Fibroblast of villous mesenchyme (primary cell): Measurements from ENCODE around the gene CGNL1. TPM values are rescaled to one million over a fixed set of nuclear protein-coding genes. Genes with fewer than 3 reads are reported as not detected.
A peak's percentile ranks its signal among the peaks of the same experiment; 100 is the strongest.

Experiments used
- DNase-seq: peaks from one replicate; pipeline ENCODE4 v3.0.0-alpha.2; 2010; ENCODE audit warnings: low read depth
- H3K4me3 ChIP-seq: 2 replicates; pipeline ENCODE4 v1.5.1; 2011; ENCODE audit warnings: low read depth, mild to moderate bottlenecking, low read length
- total RNA-seq: library from RNA; depleted of rRNA; stranded (reverse); fragments of >200 nt; gene quantifications from 2 replicates; pipeline ENCODE4 v1.2.3, GENCODE V29; 2012
- TF ChIP-seq, protein P1 (sequence below): IDR thresholded peaks from 2 replicates; pipeline ENCODE4 v1.5.1; 2012; ENCODE audit warnings: low read depth, mild to moderate bottlenecking, low read length; ENCODE audit not compliant: insufficient read depth

The CGNL1 gene
- total RNA-seq, 1 donor = 0.43 TPM

DNA sequence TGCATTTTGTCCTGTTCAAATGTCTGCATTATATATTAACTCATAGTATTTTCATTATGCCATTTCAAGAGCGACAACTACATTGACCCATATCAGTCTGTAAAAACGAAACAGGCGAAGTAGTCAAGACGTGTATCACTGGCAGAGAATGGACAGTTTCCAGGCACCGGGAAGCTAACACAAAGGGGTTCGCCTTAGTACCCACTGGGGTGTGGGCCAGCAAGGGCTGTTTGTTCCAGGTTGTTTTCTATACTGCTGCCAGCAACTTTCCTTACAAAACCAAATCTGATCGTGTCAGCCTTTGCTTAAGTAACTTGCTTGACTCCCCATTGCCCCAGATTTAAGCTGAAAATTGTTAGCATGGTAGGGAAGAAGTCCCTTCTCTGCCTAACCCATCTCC, 87.1 kb downstream of the CGNL1 start:
- H3K4me3 ChIP-seq = no peak overlapping the region
- DNase-seq = no peak
- TF ChIP-seq, protein P1, sequence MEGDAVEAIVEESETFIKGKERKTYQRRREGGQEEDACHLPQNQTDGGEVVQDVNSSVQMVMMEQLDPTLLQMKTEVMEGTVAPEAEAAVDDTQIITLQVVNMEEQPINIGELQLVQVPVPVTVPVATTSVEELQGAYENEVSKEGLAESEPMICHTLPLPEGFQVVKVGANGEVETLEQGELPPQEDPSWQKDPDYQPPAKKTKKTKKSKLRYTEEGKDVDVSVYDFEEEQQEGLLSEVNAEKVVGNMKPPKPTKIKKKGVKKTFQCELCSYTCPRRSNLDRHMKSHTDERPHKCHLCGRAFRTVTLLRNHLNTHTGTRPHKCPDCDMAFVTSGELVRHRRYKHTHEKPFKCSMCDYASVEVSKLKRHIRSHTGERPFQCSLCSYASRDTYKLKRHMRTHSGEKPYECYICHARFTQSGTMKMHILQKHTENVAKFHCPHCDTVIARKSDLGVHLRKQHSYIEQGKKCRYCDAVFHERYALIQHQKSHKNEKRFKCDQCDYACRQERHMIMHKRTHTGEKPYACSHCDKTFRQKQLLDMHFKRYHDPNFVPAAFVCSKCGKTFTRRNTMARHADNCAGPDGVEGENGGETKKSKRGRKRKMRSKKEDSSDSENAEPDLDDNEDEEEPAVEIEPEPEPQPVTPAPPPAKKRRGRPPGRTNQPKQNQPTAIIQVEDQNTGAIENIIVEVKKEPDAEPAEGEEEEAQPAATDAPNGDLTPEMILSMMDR = no peak

- DNase-seq = no peak
- no peak overlapping the region for H3K4me3 ChIP-seq
- TF ChIP-seq, protein P1 = no peak
These were observed 88.2 kb downstream of the CGNL1 start for GRCh38 chr15:57464480-57464879.

GRCh38 chr15:57468486-57468885, 92.2 kb downstream of the CGNL1 start:
- TF ChIP-seq, protein P1 = no peak
- no peak overlapping the region for H3K4me3 ChIP-seq
- no peak for DNase-seq

GRCh38 chr15:57470543-57470942, 94.2 kb downstream of the CGNL1 start:
- no peak for DNase-seq
- TF ChIP-seq, protein P1 = no peak
- H3K4me3 ChIP-seq = no peak overlapping the region

GRCh38 chr15:57472861-57473260, 96.6 kb downstream of the CGNL1 start:
- no peak for DNase-seq
- no peak overlapping the region for H3K4me3 ChIP-seq
- TF ChIP-seq, protein P1 = no peak

GRCh38 chr15:57476533-57476975, 100.2 kb downstream of the CGNL1 start:
- no peak overlapping the region for H3K4me3 ChIP-seq
- DNase-seq = peak; percentile 73
- TF ChIP-seq, protein P1 = no peak

DNA sequence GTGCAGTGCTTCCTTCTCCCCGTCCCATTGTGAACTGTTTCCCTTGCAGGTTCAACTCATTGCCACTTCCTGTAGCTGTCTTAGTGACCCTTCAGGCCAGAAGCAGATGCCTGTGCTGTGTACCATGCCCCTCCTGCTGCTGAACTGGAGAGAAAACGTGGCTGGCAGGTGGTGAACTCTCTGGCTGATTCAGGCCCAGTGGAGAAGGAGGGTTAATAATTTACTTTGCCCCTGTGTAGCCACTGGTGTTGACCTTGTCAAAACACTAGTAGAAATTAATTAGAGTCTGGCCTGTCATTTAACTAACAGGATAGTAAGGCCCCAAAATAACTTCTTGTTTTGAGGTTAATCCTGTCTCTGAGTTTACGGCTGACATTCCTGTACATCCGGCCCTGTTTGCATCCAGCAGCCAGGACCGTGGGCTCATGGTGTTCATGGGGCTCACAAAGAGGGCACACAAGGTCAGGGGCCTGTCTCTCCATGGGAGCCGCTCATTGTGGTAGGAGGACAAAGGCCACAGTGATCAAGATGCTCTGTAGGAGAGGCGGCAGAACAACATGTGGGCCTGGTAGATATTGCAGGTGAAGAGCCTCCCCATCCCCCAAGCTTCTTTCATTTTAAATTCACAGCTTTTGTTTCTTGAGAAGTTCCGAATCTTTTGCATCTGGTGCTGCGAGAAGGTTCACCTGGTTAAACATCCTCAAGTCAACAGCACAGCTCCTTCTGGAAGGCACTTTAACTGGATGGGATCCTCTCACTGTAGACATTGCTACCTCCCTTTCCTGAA, 101.6 kb downstream of the CGNL1 start:
- TF ChIP-seq, protein P1 = no peak
- DNase-seq = no peak
- H3K4me3 ChIP-seq = no peak overlapping the region
